Astrocyte of the spinal cord (primary cell): ENCODE data around the gene CR1L.
"Not testable (repeated sequence)": the region's sequence is repeated elsewhere in the genome, so short reads cannot be mapped to it uniquely, and the experiment has no call there.

ENCODE experiments used
- DNase-seq: peaks from one replicate; pipeline ENCODE4 v3.0.0; 2011; ENCODE audit warnings: low read depth, low spot score
- H3K4me3 ChIP-seq: 2 replicates; pipeline ENCODE4 v1.5.1; 2011; ENCODE audit warnings: low read depth, mild to moderate bottlenecking, low read length, moderate library complexity
- in situ Hi-C: cut with HindIII; loops from 2 replicates; pipeline ENCODE4 v1.10.0; 2017; ENCODE audit warnings: low sequenced_read_pairs
- TF ChIP-seq, protein P1 (sequence below): IDR thresholded peaks from 2 replicates; pipeline ENCODE4 v1.5.1; 2012; ENCODE audit warnings: low read depth, mild to moderate bottlenecking, low read length, inconsistent platforms

The CR1L gene

DNA sequence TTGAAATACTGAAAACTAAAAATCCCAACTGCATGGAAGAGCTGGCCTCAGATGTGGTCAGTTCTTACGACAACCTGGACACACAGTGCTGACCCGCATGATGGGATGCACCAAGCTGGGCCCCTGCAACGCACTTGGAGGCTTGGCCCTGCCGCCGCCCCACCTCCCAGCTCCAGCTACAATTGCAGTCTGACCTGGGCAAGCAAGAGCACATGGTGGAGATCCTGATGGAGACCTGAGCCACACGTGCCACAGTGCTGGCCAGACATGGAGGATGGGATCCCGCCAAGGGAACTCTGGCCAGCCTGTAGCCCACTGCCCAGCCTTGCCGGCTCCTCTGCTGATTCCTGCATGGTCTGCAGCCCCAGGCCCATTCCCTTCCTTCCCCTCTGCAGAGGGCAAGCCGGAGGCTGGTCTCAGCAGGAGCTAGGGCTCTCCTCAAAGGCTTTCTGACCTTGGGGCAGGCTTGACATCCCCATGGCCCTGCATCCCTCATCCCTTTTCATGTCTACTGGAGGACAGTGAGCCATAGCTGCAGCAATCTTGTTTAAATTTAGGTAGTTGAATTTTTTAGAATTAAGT is 14.1 kb downstream of the CR1L start:
- H3K4me3 ChIP-seq, result no peak overlapping the region
- no peak for DNase-seq
- in situ Hi-C loops, result no loop called here
- TF ChIP-seq, protein P1, sequence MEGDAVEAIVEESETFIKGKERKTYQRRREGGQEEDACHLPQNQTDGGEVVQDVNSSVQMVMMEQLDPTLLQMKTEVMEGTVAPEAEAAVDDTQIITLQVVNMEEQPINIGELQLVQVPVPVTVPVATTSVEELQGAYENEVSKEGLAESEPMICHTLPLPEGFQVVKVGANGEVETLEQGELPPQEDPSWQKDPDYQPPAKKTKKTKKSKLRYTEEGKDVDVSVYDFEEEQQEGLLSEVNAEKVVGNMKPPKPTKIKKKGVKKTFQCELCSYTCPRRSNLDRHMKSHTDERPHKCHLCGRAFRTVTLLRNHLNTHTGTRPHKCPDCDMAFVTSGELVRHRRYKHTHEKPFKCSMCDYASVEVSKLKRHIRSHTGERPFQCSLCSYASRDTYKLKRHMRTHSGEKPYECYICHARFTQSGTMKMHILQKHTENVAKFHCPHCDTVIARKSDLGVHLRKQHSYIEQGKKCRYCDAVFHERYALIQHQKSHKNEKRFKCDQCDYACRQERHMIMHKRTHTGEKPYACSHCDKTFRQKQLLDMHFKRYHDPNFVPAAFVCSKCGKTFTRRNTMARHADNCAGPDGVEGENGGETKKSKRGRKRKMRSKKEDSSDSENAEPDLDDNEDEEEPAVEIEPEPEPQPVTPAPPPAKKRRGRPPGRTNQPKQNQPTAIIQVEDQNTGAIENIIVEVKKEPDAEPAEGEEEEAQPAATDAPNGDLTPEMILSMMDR, result no peak

DNA sequence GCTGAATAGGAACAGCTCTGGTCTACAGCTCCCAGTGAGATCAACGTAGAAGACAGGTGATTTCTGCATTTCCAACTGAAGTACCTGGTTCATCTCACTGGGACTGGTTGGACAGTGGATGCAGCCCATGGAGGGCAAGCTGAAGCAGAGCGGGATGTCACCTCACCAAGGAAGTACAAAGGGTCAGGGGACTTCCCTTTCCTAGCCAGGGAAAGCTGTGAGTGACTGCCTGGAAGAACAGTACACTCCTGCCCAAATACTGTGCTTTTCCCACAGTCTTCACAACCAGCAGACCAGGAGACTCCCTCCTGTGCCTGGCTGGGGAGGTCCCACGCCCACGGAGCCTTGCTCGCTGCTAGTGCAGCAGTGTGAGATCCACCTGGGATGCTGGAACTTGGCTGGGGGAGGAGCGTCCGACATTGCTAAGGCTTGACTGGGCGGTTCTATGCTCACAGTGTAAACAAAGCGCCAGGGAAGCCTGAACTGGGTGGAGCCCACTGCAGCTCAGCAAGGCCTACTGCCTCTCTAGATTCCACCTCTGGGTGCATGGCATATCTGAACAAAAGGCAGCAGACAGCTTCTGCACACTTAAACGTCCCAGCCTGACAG is 14.7 kb downstream of the CR1L start:
- in situ Hi-C loops, result no loop called here

DNA sequence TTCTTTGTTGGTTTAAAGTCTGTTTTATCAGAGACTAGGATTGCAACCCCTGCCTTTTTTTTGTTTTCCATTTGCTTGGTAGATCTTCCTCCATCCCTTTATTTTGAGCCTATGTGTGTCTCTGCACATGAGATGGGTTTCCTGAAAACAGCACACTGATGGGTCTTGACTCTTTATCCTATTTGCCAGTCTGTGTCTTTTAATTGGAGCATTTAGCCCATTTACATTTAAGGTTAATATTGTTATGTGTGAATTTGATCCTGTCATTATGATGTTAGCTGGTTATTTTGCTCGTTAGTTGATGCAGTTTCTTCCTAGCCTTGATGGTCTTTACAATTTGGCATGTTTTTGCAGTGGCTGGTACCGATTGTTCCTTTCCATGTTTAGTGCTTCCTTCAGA is 16.5 kb downstream of the CR1L start:
- H3K4me3 ChIP-seq, in situ Hi-C loops, DNase-seq: not testable (repeated sequence)

More for the DNA sequence above, 14.7 kb downstream of the CR1L start:
- no peak overlapping the region for H3K4me3 ChIP-seq
- no peak for DNase-seq
- TF ChIP-seq, protein P1, result no peak

DNA sequence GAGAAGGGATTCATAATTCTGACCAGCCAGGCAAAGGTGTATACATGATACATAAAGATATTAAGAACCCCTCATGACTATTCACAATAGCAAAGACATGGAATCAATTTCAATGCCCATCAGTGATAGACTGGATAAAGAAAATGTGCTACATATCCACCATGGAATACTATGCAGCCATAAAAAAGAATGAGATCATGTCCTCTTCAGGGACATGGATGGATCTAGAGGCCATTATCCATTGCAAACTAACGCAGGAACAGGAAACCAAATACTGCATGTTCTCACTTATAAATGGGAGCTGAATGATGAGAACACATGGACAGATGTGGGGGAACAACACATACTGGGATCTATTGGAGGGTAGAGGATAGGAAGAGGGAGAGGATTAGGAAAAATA is 21.4 kb downstream of the CR1L start:
- in situ Hi-C loops, result no loop called here
- TF ChIP-seq, protein P1, result no peak

DNA sequence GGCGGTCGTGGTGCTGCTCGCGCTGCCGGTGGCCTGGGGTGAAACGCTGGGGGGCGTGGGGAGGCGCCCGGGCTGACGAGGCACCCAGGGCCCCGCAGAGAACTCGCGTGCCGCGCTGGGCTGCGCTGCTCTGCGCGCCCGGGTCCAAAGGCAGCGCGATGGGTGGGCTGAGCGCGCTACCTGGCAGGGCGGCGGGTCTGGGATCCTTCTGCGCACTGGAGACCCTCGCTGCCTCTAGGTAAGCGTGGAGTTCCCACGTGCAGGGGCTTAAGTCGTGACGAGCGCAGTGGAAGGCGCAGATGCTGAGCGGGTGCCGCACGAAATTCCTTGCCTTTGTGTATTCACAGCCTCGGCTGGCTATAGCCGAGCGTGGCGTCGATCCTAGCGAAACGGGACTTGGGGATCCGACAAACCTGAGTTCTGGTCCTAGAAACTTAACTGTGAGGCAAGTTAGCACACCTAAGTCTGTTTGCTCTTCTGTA is 24.6 kb downstream of the CR1L start:
- no peak overlapping the region for H3K4me3 ChIP-seq
- DNase-seq, result no peak
- in situ Hi-C loops, result no loop called here
- TF ChIP-seq, protein P1, result no peak

More for the DNA sequence above, 21.4 kb downstream of the CR1L start:
- no peak overlapping the region for H3K4me3 ChIP-seq
- DNase-seq, result no peak

DNA sequence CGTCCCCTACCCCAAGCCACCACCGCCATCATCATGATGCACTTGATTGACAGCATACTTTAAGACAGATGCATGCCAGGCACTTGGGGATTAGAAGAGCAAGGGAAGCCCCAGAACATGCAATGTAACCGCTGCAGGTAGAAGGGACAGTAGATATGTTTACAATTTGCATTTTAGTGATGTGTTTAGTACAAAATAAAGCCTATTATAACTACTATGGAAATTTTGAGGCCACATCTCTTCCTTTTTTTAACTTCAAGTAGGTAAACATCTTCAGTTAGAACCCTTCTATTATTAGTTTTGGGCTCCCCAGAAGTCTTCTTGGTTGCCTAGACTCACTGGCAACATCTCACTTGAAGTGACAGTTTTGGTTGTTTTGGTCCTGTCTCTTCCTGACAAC is 25.3 kb downstream of the CR1L start:
- in situ Hi-C loops, result no loop called here
- H3K4me3 ChIP-seq, result no peak overlapping the region
- TF ChIP-seq, protein P1, result no peak
- DNase-seq, result no peak

DNA sequence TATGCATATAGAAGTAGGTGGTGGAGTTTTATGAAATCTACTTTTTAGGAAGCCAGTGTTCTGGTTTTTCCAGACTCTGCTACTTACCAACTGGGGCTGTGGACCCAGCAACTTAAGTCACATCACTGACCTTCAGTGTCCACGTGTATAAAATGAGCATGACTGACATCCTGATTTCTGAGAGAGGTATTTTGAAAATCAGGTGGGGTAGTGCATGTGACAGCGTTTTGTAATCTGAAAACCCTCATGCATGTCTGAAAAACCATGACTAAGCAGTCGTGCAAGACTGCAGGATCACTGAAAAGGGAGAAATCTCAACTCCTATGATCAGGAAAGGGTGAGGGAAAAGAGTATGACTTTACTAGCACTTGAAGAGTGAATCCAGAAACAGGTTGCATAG is 26.1 kb downstream of the CR1L start:
- TF ChIP-seq, protein P1, result no peak
- H3K4me3 ChIP-seq, result no peak overlapping the region
- DNase-seq, result no peak
- in situ Hi-C loops, result no loop called here
